Progenitor cell of endocrine pancreas (in vitro differentiated cells): ENCODE data around the gene TRPC4AP. TPM values are rescaled to one million over a fixed set of nuclear protein-coding genes. Genes with fewer than 3 reads are reported as not detected.
"Not testable (repeated sequence)": the region's sequence is repeated elsewhere in the genome, so short reads cannot be mapped to it uniquely, and the experiment has no call there.

Experiments used
- DNase-seq: peaks from one replicate; pipeline ENCODE4 v3.0.0; 2021; ENCODE audit warnings: low spot score; ENCODE audit not compliant: unreplicated experiment
- H3K27ac Mint-ChIP-seq: 2 replicates; pipeline ENCODE4 v1.8.0; 2021; ENCODE audit warnings: mild to moderate bottlenecking, moderate library complexity, mixed read lengths
- H3K27me3 Mint-ChIP-seq: 2 replicates; pipeline ENCODE4 v1.8.0; 2021; ENCODE audit warnings: mixed read lengths
- H3K36me3 Mint-ChIP-seq: 2 replicates; pipeline ENCODE4 v1.8.0; 2022; ENCODE audit warnings: mixed read lengths; ENCODE audit not compliant: insufficient read depth
- H3K4me1 Mint-ChIP-seq: 2 replicates; pipeline ENCODE4 v1.8.0; 2021; ENCODE audit warnings: low read depth, mixed read lengths
- H3K4me3 Mint-ChIP-seq: 2 replicates; pipeline ENCODE4 v1.8.0; 2021; ENCODE audit warnings: low read depth, mild to moderate bottlenecking, moderate library complexity, mixed read lengths
- H3K9me3 Mint-ChIP-seq: 2 replicates; pipeline ENCODE4 v1.8.0; 2021; ENCODE audit warnings: low read depth, mixed read lengths
- CTCF ChIP-seq: fragments of 200-600 bp; sonication (generic); IDR thresholded peaks from one replicate; pipeline ENCODE4 v1.5.0; 2021; ENCODE audit warnings: antibody characterized with exemption, mild to moderate bottlenecking; ENCODE audit not compliant: unreplicated experiment
- total RNA-seq: library from RNA; stranded (reverse); gene quantifications from 2 replicates; pipeline ENCODE4 v1.2.1, GENCODE V29; 2021

The TRPC4AP gene
- total RNA-seq, 1 donor from 2014 or later, result 122 TPM

- Mint-ChIP-seq H3K27me3 (no peaks in the 10 kb centered on the region), H3K4me3 (no peak overlapping the region), H3K9me3 (peaks cover 19% of the 10 kb centered on the region), H3K36me3 (peaks cover 48% of the 10 kb centered on the region), H3K4me1 (peaks cover 17% of the 10 kb centered on the region), H3K27ac (no peak overlapping the region)
- TF ChIP-seq CTCF, result no peak
- DNase-seq, result no peak
These were observed 33.5 kb downstream of the TRPC4AP start for GRCh38 chr20:35059110-35059509.

GRCh38 chr20:35055445-35056276 lies 36.9 kb downstream of the TRPC4AP start:
- Mint-ChIP-seq H3K9me3 (peaks cover 13% of the 10 kb centered on the region), H3K4me3 (no peak overlapping the region), H3K27me3 (no peaks in the 10 kb centered on the region), H3K36me3 (peaks cover 32% of the 10 kb centered on the region), H3K27ac (peak overlapping the region; percentile 19), H3K4me1 (peaks cover 19% of the 10 kb centered on the region)
- TF ChIP-seq CTCF, result no peak
- no peak for DNase-seq

DNA sequence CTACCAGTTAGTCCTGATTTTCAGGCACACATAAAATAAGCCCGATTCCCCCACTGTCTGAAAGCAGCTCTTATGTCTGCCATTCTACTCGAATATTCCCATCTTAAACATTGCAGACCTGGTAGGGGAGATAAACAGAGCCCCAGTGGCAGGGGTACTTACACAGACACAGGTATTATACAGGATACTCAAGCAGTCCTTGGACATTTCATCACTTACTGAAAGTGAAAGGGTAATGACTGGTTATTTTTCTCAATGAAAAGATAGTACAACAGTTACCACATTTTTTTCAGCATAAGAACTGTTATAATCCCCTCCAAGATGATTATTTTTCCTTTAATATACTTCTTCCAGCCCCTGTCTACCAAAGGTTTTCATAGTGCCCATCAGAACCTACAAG lies 37.8 kb downstream of the TRPC4AP start:
- H3K4me3 Mint-ChIP-seq, result no peak overlapping the region
- H3K27me3 Mint-ChIP-seq, result no peaks in the 10 kb centered on the region
- H3K36me3 Mint-ChIP-seq, result peaks cover 25% of the 10 kb centered on the region
- DNase-seq, result no peak
- peaks cover 7% of the 10 kb centered on the region for H3K9me3 Mint-ChIP-seq
- TF ChIP-seq CTCF, result no peak
- H3K4me1 Mint-ChIP-seq, result peaks cover 19% of the 10 kb centered on the region
- peak overlapping the region; percentile 7 for H3K27ac Mint-ChIP-seq

DNA sequence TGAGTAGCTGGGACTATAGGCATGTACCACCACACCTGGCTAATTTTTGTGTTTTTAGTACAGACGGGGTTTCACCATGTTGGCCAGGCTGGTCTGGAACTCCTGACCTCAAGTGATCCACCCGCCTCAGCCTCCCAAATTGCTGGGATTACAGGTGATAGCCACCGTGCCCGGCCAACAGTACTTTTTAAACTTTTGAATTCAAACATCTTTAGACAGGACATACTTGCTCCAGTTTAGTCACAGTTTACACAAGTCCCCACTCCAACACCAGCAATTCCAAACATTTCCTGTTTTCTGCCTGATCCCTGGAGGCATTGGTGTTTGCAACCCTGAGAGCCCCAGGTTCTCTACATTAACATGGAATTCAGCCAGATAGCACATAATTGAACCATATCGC lies 40.0 kb downstream of the TRPC4AP start:
- not testable (repeated sequence) for DNase-seq, H3K27me3 Mint-ChIP-seq, H3K4me3 Mint-ChIP-seq, H3K9me3 Mint-ChIP-seq, H3K27ac Mint-ChIP-seq
- peaks cover 26% of the 10 kb centered on the region for H3K4me1 Mint-ChIP-seq
- peaks cover 25% of the 10 kb centered on the region for H3K36me3 Mint-ChIP-seq

DNA sequence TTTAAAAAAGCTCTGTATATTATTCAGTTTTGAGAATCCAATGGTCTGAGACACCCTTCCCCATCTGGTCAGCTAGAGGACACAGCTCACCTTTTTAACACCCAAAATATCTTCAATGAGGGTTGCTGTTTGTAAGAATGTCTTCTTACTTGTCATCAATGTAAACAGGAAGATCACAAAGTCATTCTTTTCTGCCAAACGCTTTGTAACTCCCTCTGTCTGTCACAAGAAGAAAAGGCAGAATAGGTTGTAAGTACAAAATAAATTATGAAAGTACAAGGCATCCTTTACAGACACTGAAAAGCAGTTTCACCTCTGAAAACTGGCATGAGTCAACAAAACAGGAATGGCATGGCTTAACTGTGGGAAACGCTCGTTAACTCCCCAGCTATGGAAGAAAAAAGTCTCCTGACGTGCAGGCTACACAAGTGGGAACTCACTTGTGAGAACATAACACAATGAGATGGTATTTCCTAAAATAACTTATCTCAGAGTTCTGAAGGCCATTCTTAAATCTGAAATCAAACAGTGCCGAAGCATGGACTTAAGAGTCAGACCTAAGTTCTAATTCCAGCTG lies 42.7 kb downstream of the TRPC4AP start:
- no peak overlapping the region for H3K27ac Mint-ChIP-seq
- no peak for TF ChIP-seq CTCF
- H3K27me3 Mint-ChIP-seq, result no peaks in the 10 kb centered on the region
- peaks cover 15% of the 10 kb centered on the region for H3K4me1 Mint-ChIP-seq
- no peaks in the 10 kb centered on the region for H3K9me3 Mint-ChIP-seq
- no peak for DNase-seq
- H3K36me3 Mint-ChIP-seq, result peaks cover 30% of the 10 kb centered on the region
- no peak overlapping the region for H3K4me3 Mint-ChIP-seq
